ENCODE measurements around the gene SIRT2. TPM values are rescaled to one million over a fixed set of nuclear protein-coding genes. Genes with fewer than 3 reads are reported as not detected.

The SIRT2 gene
- total and polyA plus RNA-seq, 2 of the 13 experiments (the other 11 are each of a cell fraction or from before 2014, with no cell fraction given) = 22.3 to 26.1 TPM

DNA sequence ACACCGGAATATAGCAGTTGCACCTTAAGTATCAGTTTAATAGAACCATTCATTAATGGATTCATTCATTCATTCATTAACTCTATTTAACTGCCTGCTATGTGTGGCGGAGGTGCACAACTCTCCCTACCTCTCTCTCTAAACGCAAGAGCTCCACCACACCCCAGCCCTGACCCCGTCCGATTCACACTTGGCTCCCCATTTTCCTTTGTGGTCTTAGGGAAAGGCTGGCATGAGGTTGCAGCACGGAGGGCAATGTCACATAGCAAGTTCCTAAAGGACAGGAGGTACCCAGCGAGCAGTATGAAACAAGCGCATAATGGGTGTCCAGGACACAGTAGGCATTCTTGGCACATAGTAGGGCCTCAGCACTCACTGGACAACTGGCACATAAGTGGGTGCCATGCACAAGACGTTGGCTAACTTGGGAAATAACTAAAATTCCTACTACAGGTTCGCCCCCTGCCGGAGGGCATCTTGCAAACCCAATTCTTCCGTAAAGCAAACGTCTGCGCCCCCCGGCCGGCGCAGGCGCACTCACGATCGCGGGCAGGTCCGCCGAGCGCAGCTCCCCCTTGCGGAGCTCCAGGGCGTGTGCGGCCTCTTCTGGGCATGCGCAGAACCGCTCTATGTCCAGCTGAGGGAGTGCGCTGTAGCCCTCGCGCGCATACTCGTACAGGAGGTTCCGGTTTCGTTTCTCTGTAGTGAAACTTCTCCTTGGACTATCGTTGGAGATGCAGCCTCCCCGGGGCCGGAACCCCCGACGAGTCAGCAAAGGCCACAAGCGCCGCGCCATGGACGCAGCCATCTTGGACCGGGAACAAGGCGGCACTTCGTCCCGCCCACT lies 30.7 kb upstream of the SIRT2 start, which contains the start of gene SARS2 (continued):
- TF ChIP-seq, protein P1, sequence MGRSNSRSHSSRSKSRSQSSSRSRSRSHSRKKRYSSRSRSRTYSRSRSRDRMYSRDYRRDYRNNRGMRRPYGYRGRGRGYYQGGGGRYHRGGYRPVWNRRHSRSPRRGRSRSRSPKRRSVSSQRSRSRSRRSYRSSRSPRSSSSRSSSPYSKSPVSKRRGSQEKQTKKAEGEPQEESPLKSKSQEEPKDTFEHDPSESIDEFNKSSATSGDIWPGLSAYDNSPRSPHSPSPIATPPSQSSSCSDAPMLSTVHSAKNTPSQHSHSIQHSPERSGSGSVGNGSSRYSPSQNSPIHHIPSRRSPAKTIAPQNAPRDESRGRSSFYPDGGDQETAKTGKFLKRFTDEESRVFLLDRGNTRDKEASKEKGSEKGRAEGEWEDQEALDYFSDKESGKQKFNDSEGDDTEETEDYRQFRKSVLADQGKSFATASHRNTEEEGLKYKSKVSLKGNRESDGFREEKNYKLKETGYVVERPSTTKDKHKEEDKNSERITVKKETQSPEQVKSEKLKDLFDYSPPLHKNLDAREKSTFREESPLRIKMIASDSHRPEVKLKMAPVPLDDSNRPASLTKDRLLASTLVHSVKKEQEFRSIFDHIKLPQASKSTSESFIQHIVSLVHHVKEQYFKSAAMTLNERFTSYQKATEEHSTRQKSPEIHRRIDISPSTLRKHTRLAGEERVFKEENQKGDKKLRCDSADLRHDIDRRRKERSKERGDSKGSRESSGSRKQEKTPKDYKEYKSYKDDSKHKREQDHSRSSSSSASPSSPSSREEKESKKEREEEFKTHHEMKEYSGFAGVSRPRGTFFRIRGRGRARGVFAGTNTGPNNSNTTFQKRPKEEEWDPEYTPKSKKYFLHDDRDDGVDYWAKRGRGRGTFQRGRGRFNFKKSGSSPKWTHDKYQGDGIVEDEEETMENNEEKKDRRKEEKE (IDR thresholded peaks at IDR 0.05) = no peak
- no peak for TF ChIP-seq SATB2 (CRISPR knock-in tag; IDR thresholded peaks at IDR 0.05)
- TF ChIP-seq, protein P2, sequence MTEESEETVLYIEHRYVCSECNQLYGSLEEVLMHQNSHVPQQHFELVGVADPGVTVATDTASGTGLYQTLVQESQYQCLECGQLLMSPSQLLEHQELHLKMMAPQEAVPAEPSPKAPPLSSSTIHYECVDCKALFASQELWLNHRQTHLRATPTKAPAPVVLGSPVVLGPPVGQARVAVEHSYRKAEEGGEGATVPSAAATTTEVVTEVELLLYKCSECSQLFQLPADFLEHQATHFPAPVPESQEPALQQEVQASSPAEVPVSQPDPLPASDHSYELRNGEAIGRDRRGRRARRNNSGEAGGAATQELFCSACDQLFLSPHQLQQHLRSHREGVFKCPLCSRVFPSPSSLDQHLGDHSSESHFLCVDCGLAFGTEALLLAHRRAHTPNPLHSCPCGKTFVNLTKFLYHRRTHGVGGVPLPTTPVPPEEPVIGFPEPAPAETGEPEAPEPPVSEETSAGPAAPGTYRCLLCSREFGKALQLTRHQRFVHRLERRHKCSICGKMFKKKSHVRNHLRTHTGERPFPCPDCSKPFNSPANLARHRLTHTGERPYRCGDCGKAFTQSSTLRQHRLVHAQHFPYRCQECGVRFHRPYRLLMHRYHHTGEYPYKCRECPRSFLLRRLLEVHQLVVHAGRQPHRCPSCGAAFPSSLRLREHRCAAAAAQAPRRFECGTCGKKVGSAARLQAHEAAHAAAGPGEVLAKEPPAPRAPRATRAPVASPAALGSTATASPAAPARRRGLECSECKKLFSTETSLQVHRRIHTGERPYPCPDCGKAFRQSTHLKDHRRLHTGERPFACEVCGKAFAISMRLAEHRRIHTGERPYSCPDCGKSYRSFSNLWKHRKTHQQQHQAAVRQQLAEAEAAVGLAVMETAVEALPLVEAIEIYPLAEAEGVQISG (CRISPR knock-in tag; IDR thresholded peaks at IDR 0.05) = peak; percentile 83
- TF ChIP-seq MXI1 (IDR thresholded peaks at IDR 0.05; ENCODE audit: borderline replicate concordance, low read depth, low read length) = no peak; the same call in 2 of the 3 replicates
- TF ChIP-seq SSRP1 (CRISPR knock-in tag; IDR thresholded peaks at IDR 0.05) = no peak
- no peak for TF ChIP-seq U2AF2 (IDR thresholded peaks at IDR 0.05; ENCODE audit: low read depth, low read length)
- TF ChIP-seq, protein P3, sequence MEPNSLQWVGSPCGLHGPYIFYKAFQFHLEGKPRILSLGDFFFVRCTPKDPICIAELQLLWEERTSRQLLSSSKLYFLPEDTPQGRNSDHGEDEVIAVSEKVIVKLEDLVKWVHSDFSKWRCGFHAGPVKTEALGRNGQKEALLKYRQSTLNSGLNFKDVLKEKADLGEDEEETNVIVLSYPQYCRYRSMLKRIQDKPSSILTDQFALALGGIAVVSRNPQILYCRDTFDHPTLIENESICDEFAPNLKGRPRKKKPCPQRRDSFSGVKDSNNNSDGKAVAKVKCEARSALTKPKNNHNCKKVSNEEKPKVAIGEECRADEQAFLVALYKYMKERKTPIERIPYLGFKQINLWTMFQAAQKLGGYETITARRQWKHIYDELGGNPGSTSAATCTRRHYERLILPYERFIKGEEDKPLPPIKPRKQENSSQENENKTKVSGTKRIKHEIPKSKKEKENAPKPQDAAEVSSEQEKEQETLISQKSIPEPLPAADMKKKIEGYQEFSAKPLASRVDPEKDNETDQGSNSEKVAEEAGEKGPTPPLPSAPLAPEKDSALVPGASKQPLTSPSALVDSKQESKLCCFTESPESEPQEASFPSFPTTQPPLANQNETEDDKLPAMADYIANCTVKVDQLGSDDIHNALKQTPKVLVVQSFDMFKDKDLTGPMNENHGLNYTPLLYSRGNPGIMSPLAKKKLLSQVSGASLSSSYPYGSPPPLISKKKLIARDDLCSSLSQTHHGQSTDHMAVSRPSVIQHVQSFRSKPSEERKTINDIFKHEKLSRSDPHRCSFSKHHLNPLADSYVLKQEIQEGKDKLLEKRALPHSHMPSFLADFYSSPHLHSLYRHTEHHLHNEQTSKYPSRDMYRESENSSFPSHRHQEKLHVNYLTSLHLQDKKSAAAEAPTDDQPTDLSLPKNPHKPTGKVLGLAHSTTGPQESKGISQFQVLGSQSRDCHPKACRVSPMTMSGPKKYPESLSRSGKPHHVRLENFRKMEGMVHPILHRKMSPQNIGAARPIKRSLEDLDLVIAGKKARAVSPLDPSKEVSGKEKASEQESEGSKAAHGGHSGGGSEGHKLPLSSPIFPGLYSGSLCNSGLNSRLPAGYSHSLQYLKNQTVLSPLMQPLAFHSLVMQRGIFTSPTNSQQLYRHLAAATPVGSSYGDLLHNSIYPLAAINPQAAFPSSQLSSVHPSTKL (CRISPR knock-in tag; IDR thresholded peaks at IDR 0.05) = peak; percentile 39; the same call in 1 of the 2 replicates
- no peak for TF ChIP-seq TBX2 (CRISPR knock-in tag; IDR thresholded peaks at IDR 0.05; ENCODE audit: borderline replicate concordance)
- TF ChIP-seq MAF1 (CRISPR knock-in tag; IDR thresholded peaks at IDR 0.05; ENCODE audit: borderline replicate concordance) = no peak; the same call in 1 of the 2 replicates
- TF ChIP-seq SRSF4 (IDR thresholded peaks at IDR 0.05; ENCODE audit: low read depth, low read length, poor library complexity, severe bottlenecking) = no peak
- TF ChIP-seq CBX2 (IDR thresholded peaks at IDR 0.05; ENCODE audit: low read depth, low read length) = no peak
- TF ChIP-seq CBX2 (CRISPR knock-in tag; IDR thresholded peaks at IDR 0.05; ENCODE audit: low read depth) = no peak
- no peak for TF ChIP-seq ZNF263 (CRISPR knock-in tag; IDR thresholded peaks at IDR 0.05)
- TF ChIP-seq, protein P4, sequence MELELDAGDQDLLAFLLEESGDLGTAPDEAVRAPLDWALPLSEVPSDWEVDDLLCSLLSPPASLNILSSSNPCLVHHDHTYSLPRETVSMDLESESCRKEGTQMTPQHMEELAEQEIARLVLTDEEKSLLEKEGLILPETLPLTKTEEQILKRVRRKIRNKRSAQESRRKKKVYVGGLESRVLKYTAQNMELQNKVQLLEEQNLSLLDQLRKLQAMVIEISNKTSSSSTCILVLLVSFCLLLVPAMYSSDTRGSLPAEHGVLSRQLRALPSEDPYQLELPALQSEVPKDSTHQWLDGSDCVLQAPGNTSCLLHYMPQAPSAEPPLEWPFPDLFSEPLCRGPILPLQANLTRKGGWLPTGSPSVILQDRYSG (CRISPR knock-in tag; IDR thresholded peaks at IDR 0.05) = no peak
- TF ChIP-seq, protein P5, sequence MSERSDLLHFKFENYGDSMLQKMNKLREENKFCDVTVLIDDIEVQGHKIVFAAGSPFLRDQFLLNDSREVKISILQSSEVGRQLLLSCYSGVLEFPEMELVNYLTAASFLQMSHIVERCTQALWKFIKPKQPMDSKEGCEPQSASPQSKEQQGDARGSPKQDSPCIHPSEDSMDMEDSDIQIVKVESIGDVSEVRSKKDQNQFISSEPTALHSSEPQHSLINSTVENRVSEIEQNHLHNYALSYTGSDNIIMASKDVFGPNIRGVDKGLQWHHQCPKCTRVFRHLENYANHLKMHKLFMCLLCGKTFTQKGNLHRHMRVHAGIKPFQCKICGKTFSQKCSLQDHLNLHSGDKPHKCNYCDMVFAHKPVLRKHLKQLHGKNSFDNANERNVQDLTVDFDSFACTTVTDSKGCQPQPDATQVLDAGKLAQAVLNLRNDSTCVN (CRISPR knock-in tag; IDR thresholded peaks at IDR 0.05; ENCODE audit: borderline replicate concordance) = peak; percentile 25; the same call in 1 of the 2 replicates
- TF ChIP-seq NCOR1 (IDR thresholded peaks at IDR 0.05; ENCODE audit: borderline replicate concordance, low read length) = no peak
- 0 out of 2 replicates have a peak, but pooled peaks have one; percentile 23 for TF ChIP-seq ZNF788 (CRISPR knock-in tag; IDR thresholded peaks at IDR 0.05; ENCODE audit: borderline replicate concordance)

Data from HepG2 (cell line).